Measurements from ENCODE around the gene ABLIM2. TPM values are rescaled to one million over a fixed set of nuclear protein-coding genes. Genes with fewer than 3 reads are reported as not detected.
A peak's percentile ranks its signal among the peaks of the same experiment; 100 is the strongest.
"Not testable (repeated sequence)": the region's sequence is repeated elsewhere in the genome, so short reads cannot be mapped to it uniquely, and the experiment has no call there.

The ABLIM2 gene
- total RNA-seq, 1 donor from 2014 or later, result 7.5 TPM

DNA sequence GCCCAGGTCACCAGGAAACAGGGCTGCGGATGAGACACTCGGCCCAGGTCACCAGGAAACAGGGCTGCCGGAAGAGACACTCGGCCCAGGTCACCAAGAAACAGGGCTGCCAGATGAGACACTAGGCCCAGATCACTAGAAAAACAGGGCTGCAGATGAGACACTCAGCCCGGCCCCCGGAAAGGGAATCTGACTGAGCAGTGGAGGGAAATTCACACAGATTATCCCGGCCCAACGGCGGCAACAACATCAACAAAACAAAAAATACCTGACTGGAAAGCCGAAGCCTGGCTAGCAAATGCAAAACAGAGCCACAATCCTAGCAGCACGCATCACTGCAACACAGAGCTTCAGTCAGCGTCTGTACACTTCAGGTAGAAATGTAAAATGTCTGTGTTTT lies 239.6 kb downstream of the ABLIM2 start:
- peak overlapping the region; percentile 84 for H3K4me3 Mint-ChIP-seq (ENCODE audit: unreplicated experiment)
- TF ChIP-seq, protein P1, sequence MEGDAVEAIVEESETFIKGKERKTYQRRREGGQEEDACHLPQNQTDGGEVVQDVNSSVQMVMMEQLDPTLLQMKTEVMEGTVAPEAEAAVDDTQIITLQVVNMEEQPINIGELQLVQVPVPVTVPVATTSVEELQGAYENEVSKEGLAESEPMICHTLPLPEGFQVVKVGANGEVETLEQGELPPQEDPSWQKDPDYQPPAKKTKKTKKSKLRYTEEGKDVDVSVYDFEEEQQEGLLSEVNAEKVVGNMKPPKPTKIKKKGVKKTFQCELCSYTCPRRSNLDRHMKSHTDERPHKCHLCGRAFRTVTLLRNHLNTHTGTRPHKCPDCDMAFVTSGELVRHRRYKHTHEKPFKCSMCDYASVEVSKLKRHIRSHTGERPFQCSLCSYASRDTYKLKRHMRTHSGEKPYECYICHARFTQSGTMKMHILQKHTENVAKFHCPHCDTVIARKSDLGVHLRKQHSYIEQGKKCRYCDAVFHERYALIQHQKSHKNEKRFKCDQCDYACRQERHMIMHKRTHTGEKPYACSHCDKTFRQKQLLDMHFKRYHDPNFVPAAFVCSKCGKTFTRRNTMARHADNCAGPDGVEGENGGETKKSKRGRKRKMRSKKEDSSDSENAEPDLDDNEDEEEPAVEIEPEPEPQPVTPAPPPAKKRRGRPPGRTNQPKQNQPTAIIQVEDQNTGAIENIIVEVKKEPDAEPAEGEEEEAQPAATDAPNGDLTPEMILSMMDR (IDR thresholded peaks at IDR 0.05; ENCODE audit: partially characterized antibody, unreplicated experiment), result no peak
- H3K27me3 Mint-ChIP-seq (ENCODE audit: unreplicated experiment), result peaks cover 8% of the 10 kb centered on the region
- no peaks in the 10 kb centered on the region for H3K36me3 Mint-ChIP-seq (ENCODE audit: unreplicated experiment)
- H3K9me3 Mint-ChIP-seq (ENCODE audit: unreplicated experiment), result peaks cover 13% of the 10 kb centered on the region
- H3K27ac Mint-ChIP-seq (ENCODE audit: unreplicated experiment), result peak overlapping the region; percentile 69
- DNase-seq, result no peak
- peaks cover 62% of the 10 kb centered on the region for H3K4me1 Mint-ChIP-seq (ENCODE audit: low read depth, unreplicated experiment)

DNA sequence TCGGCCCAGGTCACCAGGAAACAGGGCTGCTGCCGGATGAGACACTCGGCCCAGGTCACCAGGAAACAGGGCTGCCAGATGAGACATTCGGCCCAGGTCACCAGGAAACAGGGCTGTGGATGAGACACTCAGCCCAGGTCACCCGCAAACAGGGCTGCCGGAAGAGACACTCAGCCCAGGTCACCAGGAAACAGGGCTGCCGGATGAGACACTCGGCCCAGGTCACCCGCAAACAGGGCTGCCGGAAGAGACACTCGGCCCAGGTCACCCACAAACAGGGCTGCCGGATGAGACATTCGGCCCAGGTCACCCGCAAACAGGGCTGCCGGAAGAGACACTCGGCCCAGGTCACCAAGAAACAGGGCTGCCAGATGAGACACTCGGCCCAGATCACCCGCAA lies 240.4 kb downstream of the ABLIM2 start:
- not testable (repeated sequence) for H3K36me3 Mint-ChIP-seq (ENCODE audit: unreplicated experiment); H3K27me3 Mint-ChIP-seq (ENCODE audit: unreplicated experiment); DNase-seq
- Mint-ChIP-seq H3K4me3 (ENCODE audit: unreplicated experiment) (peak overlapping the region; percentile 84), H3K27ac (ENCODE audit: unreplicated experiment) (peak overlapping the region; percentile 69), H3K4me1 (ENCODE audit: low read depth, unreplicated experiment) (peaks cover 60% of the 10 kb centered on the region), H3K9me3 (ENCODE audit: unreplicated experiment) (peaks cover 13% of the 10 kb centered on the region)

DNA sequence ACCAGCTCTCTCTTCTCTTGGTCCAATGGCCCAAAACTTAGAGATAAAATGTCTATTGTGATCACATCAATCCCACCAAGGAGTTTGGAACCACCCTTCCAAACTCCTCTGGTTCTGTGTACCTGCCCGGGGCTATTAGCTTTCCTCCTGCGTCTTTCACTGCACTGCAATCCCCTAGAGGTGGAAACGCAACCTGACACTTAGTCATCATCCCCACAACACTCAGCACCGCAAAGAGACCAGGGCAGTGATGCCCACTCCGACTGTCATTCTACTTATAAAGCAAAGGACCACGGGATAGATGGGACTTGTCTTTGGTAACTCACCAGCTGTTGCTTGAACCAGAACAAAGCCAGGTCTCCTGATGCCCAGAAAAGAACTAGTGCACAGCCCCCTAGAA lies 240.9 kb downstream of the ABLIM2 start:
- peaks cover 7% of the 10 kb centered on the region for H3K27me3 Mint-ChIP-seq (ENCODE audit: unreplicated experiment)
- H3K4me3 Mint-ChIP-seq (ENCODE audit: unreplicated experiment), result peak overlapping the region; percentile 84
- H3K4me1 Mint-ChIP-seq (ENCODE audit: low read depth, unreplicated experiment), result peaks cover 63% of the 10 kb centered on the region
- no peaks in the 10 kb centered on the region for H3K36me3 Mint-ChIP-seq (ENCODE audit: unreplicated experiment)
- TF ChIP-seq, protein P1 (IDR thresholded peaks at IDR 0.05; ENCODE audit: partially characterized antibody, unreplicated experiment), result peak; percentile 29
- peak overlapping the region; percentile 69 for H3K27ac Mint-ChIP-seq (ENCODE audit: unreplicated experiment)
- H3K9me3 Mint-ChIP-seq (ENCODE audit: unreplicated experiment), result peaks cover 14% of the 10 kb centered on the region
- no peak for DNase-seq

DNA sequence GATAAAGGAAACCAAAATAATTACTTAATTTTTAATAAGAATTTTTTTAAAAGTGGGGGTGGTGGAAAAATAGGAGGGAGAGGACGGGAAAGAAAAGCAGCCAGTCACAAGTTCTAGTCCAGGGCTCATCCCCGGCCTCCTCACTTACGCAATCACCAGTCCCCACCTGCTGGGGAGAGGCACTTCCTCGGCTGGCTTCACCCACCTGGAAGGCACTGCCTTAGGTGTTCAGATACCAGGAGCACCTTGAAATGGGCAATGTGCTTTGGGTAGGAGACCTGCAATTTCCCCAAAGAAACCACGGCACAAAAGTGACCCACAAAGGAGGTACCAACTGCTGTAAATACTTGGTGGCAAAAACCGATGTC lies 242.8 kb downstream of the ABLIM2 start:
- H3K36me3 Mint-ChIP-seq (ENCODE audit: unreplicated experiment), result no peaks in the 10 kb centered on the region
- peak overlapping the region; percentile 69 for H3K27ac Mint-ChIP-seq (ENCODE audit: unreplicated experiment)
- H3K27me3 Mint-ChIP-seq (ENCODE audit: unreplicated experiment), result peaks cover 11% of the 10 kb centered on the region
- TF ChIP-seq, protein P1 (IDR thresholded peaks at IDR 0.05; ENCODE audit: partially characterized antibody, unreplicated experiment), result no peak
- peaks cover 74% of the 10 kb centered on the region for H3K4me1 Mint-ChIP-seq (ENCODE audit: low read depth, unreplicated experiment)
- no peak overlapping the region for H3K4me3 Mint-ChIP-seq (ENCODE audit: unreplicated experiment)
- peaks cover 29% of the 10 kb centered on the region for H3K9me3 Mint-ChIP-seq (ENCODE audit: unreplicated experiment)
- no peak for DNase-seq

Small RNA genes within 50 kb of the gene (microRNA-seq; reads per million reads assigned to microRNA genes)
- 214 reads per million, percentile 81 among the genes with 10 or more reads in this experiment for gene MIR95 (ENCODE audit: unreplicated experiment)

Other genes starting within 250 kb of the ABLIM2 start
- 528 TPM for gene AFAP1, start 219.0 kb downstream of the ABLIM2 start, total RNA-seq (ENCODE audit: unreplicated experiment)
- not detected for gene SH3TC1, start 40.5 kb upstream of the ABLIM2 start, total RNA-seq (ENCODE audit: unreplicated experiment)
- 0.64 TPM for gene HTRA3, start 110.9 kb upstream of the ABLIM2 start, total RNA-seq (ENCODE audit: unreplicated experiment)